ENCODE results near the gene SMAD4. TPM values are rescaled to one million over a fixed set of nuclear protein-coding genes. Genes with fewer than 3 reads are reported as not detected.

The SMAD4 gene
- total and polyA plus RNA-seq, 2 of the 8 experiments (the other 6 are each of a cell fraction or from before 2014, with no cell fraction given): 86.5 to 139 TPM

DNA sequence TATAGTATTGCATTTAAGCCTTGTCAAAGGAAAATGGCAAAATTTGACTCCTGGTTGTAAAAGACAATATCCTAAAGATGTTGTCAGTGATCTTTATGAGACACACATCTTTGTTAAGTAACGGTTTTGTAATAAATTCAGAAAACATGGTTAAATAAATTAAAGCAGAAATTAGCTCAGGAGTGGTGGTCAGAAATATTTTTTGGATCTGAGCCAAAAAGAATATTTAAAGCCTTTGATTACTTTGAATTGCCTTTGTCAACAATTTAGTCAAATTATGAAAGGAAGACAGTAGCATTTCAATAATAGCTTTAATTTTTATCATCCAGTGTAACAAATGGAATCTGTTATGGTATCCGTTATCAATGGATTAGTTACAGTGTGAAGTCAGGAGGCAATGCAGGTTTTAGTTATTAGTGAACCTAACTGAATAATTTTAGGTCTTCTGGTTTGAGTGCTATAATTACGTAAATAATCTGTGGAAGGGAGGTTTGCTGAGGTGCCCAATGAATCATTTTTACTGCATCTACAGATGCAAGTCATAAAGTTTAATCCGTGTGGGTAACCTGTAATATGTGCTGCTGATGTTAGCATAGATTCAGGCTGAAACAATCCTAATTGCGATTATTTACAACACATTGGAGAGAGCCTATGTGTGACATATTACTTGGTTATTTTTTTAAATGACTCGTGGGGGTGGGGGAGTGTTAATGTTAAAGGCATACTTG lies 42.7 kb downstream of the SMAD4 start (continued):
- TF ChIP-seq HDAC2 (IDR thresholded peaks at IDR 0.05; ENCODE audit: borderline replicate concordance in 1 of 2, low read depth in 2 of 2, low read length in 2 of 2) (no peak), CHD1 (IDR thresholded peaks at IDR 0.05; ENCODE audit: low read depth, low read length) (no peak), RXRA (IDR thresholded peaks at IDR 0.05; ENCODE audit: insufficient read depth, low read depth, low read length) (no peak), EGR1 (IDR thresholded peaks at IDR 0.05; ENCODE audit: borderline replicate concordance, low read depth, low read length) (no peak), EZH2 (IDR thresholded peaks at IDR 0.05; ENCODE audit: low read depth, low read length, severe bottlenecking) (no peak), SIX5 (IDR thresholded peaks at IDR 0.05; ENCODE audit: low read depth, low read length) (no peak), SP4 (IDR thresholded peaks at IDR 0.05; ENCODE audit: low read length) (no peak), POLR2A (IDR thresholded peaks at IDR 0.05; ENCODE audit: control extremely low read depth in 1 of 2, low read depth in 2 of 2, low read length in 2 of 2) (no peak), RFX5 (IDR thresholded peaks at IDR 0.05; ENCODE audit: borderline replicate concordance, low read depth, low read length) (no peak)

All from H1 (cell line).